Measurements from ENCODE around the gene UBE2G2. TPM values are rescaled to one million over a fixed set of nuclear protein-coding genes. Genes with fewer than 3 reads are reported as not detected.
A peak's percentile ranks its signal among the peaks of the same experiment; 100 is the strongest.

The UBE2G2 gene
- total RNA-seq, result 10 to 100 TPM; 87.6 to 96.0 TPM

GRCh38 chr21:44801468-44802395 is at the start of gene UBE2G2:
TSS of gene UBE2G2 (minus strand) at chr21:44801820. CDS start at chr21:44801748, 72 bp downstream.
- Mint-ChIP-seq H3K4me3 (peak within 1 kb of the TSS; percentile 99), H3K27ac (peak within 1 kb of the TSS; percentile 89), H3K36me3 (peaks cover 47% of the 10 kb centered on the region), H3K27me3 (no peaks in the 10 kb centered on the region), H3K4me1 (ENCODE audit: low read depth) (peaks cover 54% of the 10 kb centered on the region), H3K9me3 (no peaks in the 10 kb centered on the region)
- intact Hi-C loops (cut with micrococcal nuclease), result loop anchor here (1.0 to 2.0 kb wide), 3 partner anchors 16 to 131 kb away; no protein-coding TSS in a partner anchor
- CTCF ChIA-PET, result interaction anchor here (0.7 to 4.5 kb wide), 27 partner anchors 8 to 471 kb away, joined by 3 to 100 read pairs (median 6); partner anchors contain the start of genes PTTG1IP and SUMO3
- DNase-seq, result peak; percentile 91
- POLR2A ChIA-PET, result interaction anchor here (0.6 to 2.4 kb wide), 11 partner anchors 9 to 276 kb away, joined by 3 to 8 read pairs (median 5); partner anchors contain the start of gene SUMO3

- ChIA-PET CTCF (interaction anchor here (0.9 to 1.6 kb wide), 3 partner anchors 22 to 277 kb away, joined by 3 read pairs; partner anchors contain the start of gene PTTG1IP), POLR2A (no interaction called here)
- H3K4me1 Mint-ChIP-seq (ENCODE audit: low read depth), result peaks cover 36% of the 10 kb centered on the region
- H3K9me3 Mint-ChIP-seq, result no peaks in the 10 kb centered on the region
- peak overlapping the region; percentile 32 for H3K27ac Mint-ChIP-seq
- intact Hi-C loops (cut with micrococcal nuclease), result no loop called here
- no peaks in the 10 kb centered on the region for H3K27me3 Mint-ChIP-seq
- DNase-seq, result no peak
- no peak overlapping the region for H3K4me3 Mint-ChIP-seq
- H3K36me3 Mint-ChIP-seq, result peaks cover 24% of the 10 kb centered on the region
These were observed 49.5 kb upstream of the UBE2G2 start for GRCh38 chr21:44850905-44851657.

GRCh38 chr21:44850208-44850800 is 48.7 kb upstream of the UBE2G2 start:
- ChIA-PET POLR2A (no interaction called here), CTCF (interaction anchor here (0.5 to 1.1 kb wide), 3 partner anchors 25 to 278 kb away, joined by 3 read pairs; no protein-coding TSS in a partner anchor)
- Mint-ChIP-seq H3K4me1 (ENCODE audit: low read depth) (peaks cover 40% of the 10 kb centered on the region), H3K27ac (no peak overlapping the region), H3K9me3 (no peaks in the 10 kb centered on the region), H3K36me3 (peaks cover 24% of the 10 kb centered on the region), H3K4me3 (no peak overlapping the region), H3K27me3 (no peaks in the 10 kb centered on the region)
- DNase-seq, result no peak
- intact Hi-C loops (cut with micrococcal nuclease), result no loop called here

- H3K27ac Mint-ChIP-seq, result no peak overlapping the region
- CTCF ChIA-PET, result interaction anchor here (0.5 kb wide), 1 partner anchor 46 kb away, joined by 3 read pairs; no protein-coding TSS in a partner anchor
- no peaks in the 10 kb centered on the region for H3K9me3 Mint-ChIP-seq
- no peak for DNase-seq
- peaks cover 19% of the 10 kb centered on the region for H3K36me3 Mint-ChIP-seq
- no peaks in the 10 kb centered on the region for H3K27me3 Mint-ChIP-seq
- H3K4me1 Mint-ChIP-seq (ENCODE audit: low read depth), result peaks cover 39% of the 10 kb centered on the region
- H3K4me3 Mint-ChIP-seq, result no peak overlapping the region
- POLR2A ChIA-PET, result no interaction called here
- intact Hi-C loops (cut with micrococcal nuclease), result no loop called here
These were observed 48.1 kb upstream of the UBE2G2 start for GRCh38 chr21:44849616-44850130.

- CTCF ChIA-PET, result no interaction called here
- H3K9me3 Mint-ChIP-seq, result no peaks in the 10 kb centered on the region
- no peak overlapping the region for H3K4me3 Mint-ChIP-seq
- intact Hi-C loops (cut with micrococcal nuclease), result no loop called here
- no peak overlapping the region for H3K27ac Mint-ChIP-seq
- POLR2A ChIA-PET, result no interaction called here
- H3K27me3 Mint-ChIP-seq, result no peaks in the 10 kb centered on the region
- no peak for DNase-seq
- H3K36me3 Mint-ChIP-seq, result peaks cover 12% of the 10 kb centered on the region
- peaks cover 33% of the 10 kb centered on the region for H3K4me1 Mint-ChIP-seq (ENCODE audit: low read depth)
These were observed 47.4 kb upstream of the UBE2G2 start for GRCh38 chr21:44848821-44849521.

- H3K27me3 Mint-ChIP-seq, result no peaks in the 10 kb centered on the region
- peaks cover 29% of the 10 kb centered on the region for H3K4me1 Mint-ChIP-seq (ENCODE audit: low read depth)
- H3K27ac Mint-ChIP-seq, result no peak overlapping the region
- H3K36me3 Mint-ChIP-seq, result peaks cover 8% of the 10 kb centered on the region
- DNase-seq, result no peak
- intact Hi-C loops (cut with micrococcal nuclease), result no loop called here
- H3K9me3 Mint-ChIP-seq, result no peaks in the 10 kb centered on the region
- CTCF ChIA-PET, result interaction anchor here (0.9 to 2.0 kb wide), 3 partner anchors 28 to 337 kb away, joined by 3 to 6 read pairs (median 5); no protein-coding TSS in a partner anchor
- H3K4me3 Mint-ChIP-seq, result no peak overlapping the region
- POLR2A ChIA-PET, result no interaction called here
These were observed 45.8 kb upstream of the UBE2G2 start for GRCh38 chr21:44847261-44848056.

GRCh38 chr21:44846485-44847260 is 45.1 kb upstream of the UBE2G2 start:
- peak; percentile 58 for DNase-seq
- POLR2A ChIA-PET, result interaction anchor here (1.0 kb wide), 1 partner anchor 46 kb away, joined by 4 read pairs; no protein-coding TSS in a partner anchor
- intact Hi-C loops (cut with micrococcal nuclease), result no loop called here
- CTCF ChIA-PET, result interaction anchor here (0.7 to 2.0 kb wide), 4 partner anchors 29 to 85 kb away, joined by 3 to 8 read pairs (median 6); partner anchors contain the start of gene UBE2G2
- no peaks in the 10 kb centered on the region for H3K27me3 Mint-ChIP-seq
- peaks cover 21% of the 10 kb centered on the region for H3K4me1 Mint-ChIP-seq (ENCODE audit: low read depth)
- H3K27ac Mint-ChIP-seq, result no peak overlapping the region
- no peaks in the 10 kb centered on the region for H3K9me3 Mint-ChIP-seq
- peaks cover 8% of the 10 kb centered on the region for H3K36me3 Mint-ChIP-seq
- H3K4me3 Mint-ChIP-seq, result peak overlapping the region; percentile 60

GRCh38 chr21:44846224-44846484 is 44.5 kb upstream of the UBE2G2 start:
- H3K9me3 Mint-ChIP-seq, result no peaks in the 10 kb centered on the region
- peaks cover 16% of the 10 kb centered on the region for H3K4me1 Mint-ChIP-seq (ENCODE audit: low read depth)
- intact Hi-C loops (cut with micrococcal nuclease), result no loop called here
- H3K4me3 Mint-ChIP-seq, result peak overlapping the region; percentile 60
- POLR2A ChIA-PET, result interaction anchor here (1.0 kb wide), 1 partner anchor 45 kb away, joined by 4 read pairs; no protein-coding TSS in a partner anchor
- no peaks in the 10 kb centered on the region for H3K27me3 Mint-ChIP-seq
- peaks cover 6% of the 10 kb centered on the region for H3K36me3 Mint-ChIP-seq
- no peak for DNase-seq
- CTCF ChIA-PET, result interaction anchor here (0.7 to 2.0 kb wide), 4 partner anchors 29 to 86 kb away, joined by 3 to 8 read pairs (median 6); partner anchors contain the start of gene UBE2G2
- no peak overlapping the region for H3K27ac Mint-ChIP-seq

GRCh38 chr21:44845418-44846223 is 44.0 kb upstream of the UBE2G2 start:
- CTCF ChIA-PET, result interaction anchor here (1.3 to 2.0 kb wide), 3 partner anchors 30 to 52 kb away, joined by 5 to 8 read pairs (median 6); partner anchors contain the start of gene UBE2G2
- H3K36me3 Mint-ChIP-seq, result peaks cover 3% of the 10 kb centered on the region
- no peak overlapping the region for H3K27ac Mint-ChIP-seq
- peaks cover 13% of the 10 kb centered on the region for H3K4me1 Mint-ChIP-seq (ENCODE audit: low read depth)
- peak; percentile 76 for DNase-seq
- no peaks in the 10 kb centered on the region for H3K9me3 Mint-ChIP-seq
- intact Hi-C loops (cut with micrococcal nuclease), result no loop called here
- H3K4me3 Mint-ChIP-seq, result peak overlapping the region; percentile 60
- H3K27me3 Mint-ChIP-seq, result no peaks in the 10 kb centered on the region
- POLR2A ChIA-PET, result interaction anchor here (1.0 kb wide), 1 partner anchor 45 kb away, joined by 4 read pairs; no protein-coding TSS in a partner anchor
